Neuron (in vitro differentiated cells): ENCODE data around the gene GRXCR2.
"Not testable (repeated sequence)": the region's sequence is repeated elsewhere in the genome, so short reads cannot be mapped to it uniquely, and the experiment has no call there.

Source experiments
- H2AFZ ChIP-seq: one replicate; pipeline ENCODE4 v1.6.1; 2013; ENCODE audit warnings: low read depth, mild to moderate bottlenecking, inconsistent platforms, low read length, moderate library complexity
- H3K27me3 ChIP-seq: one replicate; pipeline ENCODE4 v1.6.1; 2013; ENCODE audit warnings: low read length; ENCODE audit not compliant: insufficient read depth
- H3K36me3 ChIP-seq: one replicate; pipeline ENCODE4 v1.6.1; 2013; ENCODE audit warnings: low read length; ENCODE audit not compliant: insufficient read depth
- H3K4me1 ChIP-seq: one replicate; pipeline ENCODE4 v1.6.1; 2013; ENCODE audit warnings: low read length; ENCODE audit not compliant: insufficient read depth
- H3K4me3 ChIP-seq: 2 replicates; pipeline ENCODE4 v1.5.1; 2013; ENCODE audit warnings: mild to moderate bottlenecking, low read length, moderate library complexity
- H3K9me3 ChIP-seq: one replicate; pipeline ENCODE4 v1.6.1; 2013; ENCODE audit warnings: low read length

GRXCR2 gene

GRCh38 chr5:145864432-145864831, 8.4 kb downstream of the GRXCR2 start:
- H2AFZ ChIP-seq, H3K9me3 ChIP-seq, H3K4me3 ChIP-seq, H3K36me3 ChIP-seq, H3K27me3 ChIP-seq, H3K4me1 ChIP-seq: not testable (repeated sequence)

- H2AFZ ChIP-seq, result no peak overlapping the region
- no peak overlapping the region for H3K4me3 ChIP-seq
- peaks cover 7% of the 10 kb centered on the region for H3K27me3 ChIP-seq
- H3K36me3 ChIP-seq, result no peaks in the 10 kb centered on the region
- H3K9me3 ChIP-seq, result no peaks in the 10 kb centered on the region
- no peaks in the 10 kb centered on the region for H3K4me1 ChIP-seq
These were observed 9.8 kb downstream of the GRXCR2 start for GRCh38 chr5:145863003-145863402.

GRCh38 chr5:145859897-145860296, 12.9 kb downstream of the GRXCR2 start:
- peaks cover 9% of the 10 kb centered on the region for H3K27me3 ChIP-seq
- no peaks in the 10 kb centered on the region for H3K36me3 ChIP-seq
- H3K4me3 ChIP-seq, result no peak overlapping the region
- H3K9me3 ChIP-seq, result no peaks in the 10 kb centered on the region
- no peak overlapping the region for H2AFZ ChIP-seq
- no peaks in the 10 kb centered on the region for H3K4me1 ChIP-seq

GRCh38 chr5:145859453-145859852, 13.4 kb downstream of the GRXCR2 start:
- Histone ChIP-seq H3K36me3 (no peaks in the 10 kb centered on the region), H3K4me1 (no peaks in the 10 kb centered on the region), H3K4me3 (no peak overlapping the region), H2AFZ (no peak overlapping the region), H3K9me3 (no peaks in the 10 kb centered on the region), H3K27me3 (peaks cover 13% of the 10 kb centered on the region)

- Histone ChIP-seq H3K9me3 (no peaks in the 10 kb centered on the region), H3K4me1 (no peaks in the 10 kb centered on the region), H3K4me3 (no peak overlapping the region), H3K27me3 (peaks cover 14% of the 10 kb centered on the region), H3K36me3 (no peaks in the 10 kb centered on the region), H2AFZ (no peak overlapping the region)
These were observed 13.9 kb downstream of the GRXCR2 start for GRCh38 chr5:145858959-145859358.

DNA sequence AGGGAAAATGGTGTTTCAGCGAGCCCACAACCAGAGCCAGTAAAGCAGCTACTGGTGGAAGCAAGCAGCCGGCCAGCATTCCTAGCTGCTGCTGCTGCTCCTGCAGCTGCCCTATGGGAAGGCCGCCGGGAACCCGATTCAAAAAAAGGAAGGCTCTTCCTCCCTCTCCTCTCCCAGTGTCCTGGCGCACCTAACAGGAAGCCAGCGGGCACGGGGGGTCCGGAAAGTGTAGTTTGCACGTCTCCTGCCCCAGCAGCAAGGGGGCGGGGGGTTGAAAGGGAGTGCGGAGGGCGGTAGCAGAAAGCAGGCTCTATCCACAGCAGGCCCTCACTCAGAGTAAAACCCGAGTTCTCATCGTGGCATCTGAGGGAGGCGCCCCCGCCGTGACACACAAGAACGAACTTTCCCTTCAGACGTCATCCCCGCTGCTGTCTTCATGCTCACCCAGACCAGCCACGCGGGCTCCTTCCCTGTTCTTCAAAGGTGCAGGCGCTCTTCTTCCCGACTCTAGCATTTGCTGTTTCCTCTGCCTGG, 16.5 kb downstream of the GRXCR2 start:
- H3K4me1 ChIP-seq, result no peaks in the 10 kb centered on the region
- no peaks in the 10 kb centered on the region for H3K36me3 ChIP-seq
- peak overlapping the region; percentile 32 for H3K4me3 ChIP-seq
- peak overlapping the region; percentile 51 for H2AFZ ChIP-seq
- H3K27me3 ChIP-seq, result peaks cover 12% of the 10 kb centered on the region
- H3K9me3 ChIP-seq, result no peaks in the 10 kb centered on the region

DNA sequence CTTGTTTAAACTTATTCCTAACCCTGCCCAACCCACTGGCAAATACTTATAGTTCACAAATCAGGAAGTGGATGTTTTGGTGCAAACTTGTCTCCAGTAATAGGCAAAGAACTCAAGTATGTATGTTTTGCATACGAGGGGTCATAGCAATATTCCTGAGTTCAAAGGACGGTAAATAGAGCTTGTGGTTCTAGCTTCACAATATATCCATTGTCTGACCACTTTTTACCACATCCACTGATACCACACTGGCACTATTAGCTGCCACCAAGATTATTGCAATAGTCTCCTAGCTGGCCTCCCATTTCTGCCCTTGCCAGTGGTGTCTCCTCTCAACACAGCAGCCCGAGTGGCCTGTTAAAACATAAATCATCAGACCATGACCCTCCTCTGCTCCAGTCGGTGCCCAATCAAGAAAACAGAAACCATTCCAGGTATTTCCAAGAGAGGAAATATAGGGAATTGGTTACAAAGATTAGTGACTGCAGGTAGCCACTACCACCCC, 17.0 kb downstream of the GRXCR2 start:
- peak overlapping the region; percentile 51 for H2AFZ ChIP-seq
- H3K36me3 ChIP-seq, result no peaks in the 10 kb centered on the region
- no peaks in the 10 kb centered on the region for H3K4me1 ChIP-seq
- peaks cover 8% of the 10 kb centered on the region for H3K27me3 ChIP-seq
- H3K4me3 ChIP-seq, result peak overlapping the region; percentile 32
- H3K9me3 ChIP-seq, result no peaks in the 10 kb centered on the region

DNA sequence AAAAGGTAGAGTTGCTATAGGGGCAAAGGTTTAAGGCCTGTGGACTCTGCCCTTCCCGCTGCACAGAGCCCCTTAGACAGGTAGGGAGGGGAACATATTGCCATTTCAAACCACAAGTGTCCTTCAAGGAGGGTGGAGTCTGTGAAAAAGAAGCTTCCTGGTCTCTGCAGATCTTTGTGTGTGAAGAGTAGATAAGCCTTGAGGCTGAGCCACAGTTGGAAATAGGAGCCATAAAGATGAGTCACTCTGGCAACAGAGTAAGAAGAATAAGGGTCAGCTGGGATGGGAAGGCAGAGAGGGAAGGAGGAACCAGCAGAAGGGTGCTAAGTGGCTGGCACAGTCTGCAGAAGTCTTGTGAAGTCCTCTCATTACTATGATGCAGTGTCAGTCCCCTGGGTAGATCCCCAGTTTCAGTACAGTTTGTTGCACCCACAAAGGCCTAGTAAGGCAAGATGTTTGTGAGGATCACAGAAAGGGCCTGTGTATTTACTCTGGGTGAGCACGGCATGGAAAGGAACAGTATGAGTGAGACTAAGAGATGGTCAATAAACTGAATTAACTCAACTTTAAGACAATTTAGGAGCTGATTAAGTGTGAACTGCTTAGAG, 18.1 kb downstream of the GRXCR2 start:
- Histone ChIP-seq H3K36me3 (no peaks in the 10 kb centered on the region), H3K4me1 (no peaks in the 10 kb centered on the region), H3K27me3 (peaks cover 7% of the 10 kb centered on the region), H3K9me3 (no peaks in the 10 kb centered on the region), H3K4me3 (no peak overlapping the region), H2AFZ (no peak overlapping the region)

GRCh38 chr5:145853781-145854376, 18.9 kb downstream of the GRXCR2 start:
- Histone ChIP-seq H3K27me3 (peaks cover 7% of the 10 kb centered on the region), H3K4me1 (no peaks in the 10 kb centered on the region), H2AFZ (no peak overlapping the region), H3K36me3 (no peaks in the 10 kb centered on the region), H3K4me3 (no peak overlapping the region), H3K9me3 (no peaks in the 10 kb centered on the region)

- Histone ChIP-seq H2AFZ (no peak overlapping the region), H3K9me3 (no peaks in the 10 kb centered on the region), H3K4me1 (no peaks in the 10 kb centered on the region), H3K4me3 (no peak overlapping the region), H3K36me3 (no peaks in the 10 kb centered on the region), H3K27me3 (peaks cover 7% of the 10 kb centered on the region)
These were observed 19.8 kb downstream of the GRXCR2 start for GRCh38 chr5:145852990-145853389.

DNA sequence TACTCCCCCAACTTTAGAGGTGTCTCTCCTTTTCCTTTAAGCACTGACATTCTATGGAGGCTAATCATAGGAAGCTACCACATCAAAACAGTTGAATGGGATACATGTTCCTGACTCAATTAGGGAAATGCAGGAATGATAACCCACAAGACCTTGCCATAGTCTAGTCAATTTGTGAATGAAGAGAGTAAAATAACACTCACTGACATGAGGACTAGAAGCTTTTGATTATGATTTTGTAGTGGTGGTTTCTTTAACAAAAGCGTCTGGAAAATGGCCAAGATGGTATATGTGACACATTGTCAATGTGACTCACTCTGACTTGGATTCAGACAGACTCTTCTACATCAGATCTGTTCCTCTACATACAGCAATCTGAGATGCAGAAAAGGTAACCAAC, 24.0 kb downstream of the GRXCR2 start:
- Histone ChIP-seq H3K36me3 (no peaks in the 10 kb centered on the region), H2AFZ (no peak overlapping the region), H3K4me1 (no peaks in the 10 kb centered on the region), H3K4me3 (no peak overlapping the region), H3K9me3 (no peaks in the 10 kb centered on the region), H3K27me3 (no peaks in the 10 kb centered on the region)

- H3K4me1 ChIP-seq, result no peaks in the 10 kb centered on the region
- H3K9me3 ChIP-seq, result no peaks in the 10 kb centered on the region
- no peaks in the 10 kb centered on the region for H3K36me3 ChIP-seq
- H3K4me3 ChIP-seq, result no peak overlapping the region
- no peaks in the 10 kb centered on the region for H3K27me3 ChIP-seq
- no peak overlapping the region for H2AFZ ChIP-seq
These were observed 25.0 kb downstream of the GRXCR2 start for GRCh38 chr5:145847499-145848497.

DNA sequence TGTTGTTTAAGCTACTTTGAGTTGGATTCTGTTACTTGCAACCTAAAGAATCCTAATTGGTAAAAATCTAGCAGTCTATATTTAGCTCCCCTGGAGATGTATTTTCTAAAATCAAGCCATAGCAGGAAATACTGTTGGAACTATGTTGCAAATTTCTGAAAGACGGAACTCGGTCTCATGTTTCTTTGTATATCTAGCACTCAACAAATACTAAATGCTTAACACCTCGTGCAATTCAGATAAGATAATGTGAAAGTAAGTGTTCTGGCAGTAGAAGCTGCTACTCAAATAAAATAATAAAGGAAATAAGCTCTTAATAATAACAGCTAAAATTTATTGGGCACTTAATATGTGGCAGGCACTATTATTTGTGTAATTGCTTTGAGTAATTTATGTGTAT, 26.7 kb downstream of the GRXCR2 start:
- H3K9me3 ChIP-seq, result no peaks in the 10 kb centered on the region
- H3K36me3 ChIP-seq, result no peaks in the 10 kb centered on the region
- H3K4me3 ChIP-seq, result no peak overlapping the region
- no peaks in the 10 kb centered on the region for H3K4me1 ChIP-seq
- H3K27me3 ChIP-seq, result no peaks in the 10 kb centered on the region
- no peak overlapping the region for H2AFZ ChIP-seq
